Right forelimb (tissue), 1 donor: ENCODE results near the gene FNBP1.

Source experiments
- DNase-seq: peaks from one replicate; pipeline ENCODE4 v3.0.0-alpha.2; 2018

The FNBP1 gene

GRCh38 chr9:129849901-129850300 lies 193.1 kb downstream of the FNBP1 start:
- DNase-seq: no peak

GRCh38 chr9:129848712-129849441 lies 194.1 kb downstream of the FNBP1 start:
- DNase-seq: no peak

- no peak for DNase-seq
Observed at GRCh38 chr9:129845373-129845772, 197.6 kb downstream of the FNBP1 start.

- DNase-seq: no peak
Observed at GRCh38 chr9:129841071-129841470, 201.9 kb downstream of the FNBP1 start.

- no peak for DNase-seq
Observed at GRCh38 chr9:129840034-129840433, 203.0 kb downstream of the FNBP1 start.

- DNase-seq: no peak
Observed at GRCh38 chr9:129839324-129840023, 203.5 kb downstream of the FNBP1 start.

GRCh38 chr9:129838707-129839259 lies 204.2 kb downstream of the FNBP1 start:
- DNase-seq: no peak
